22Rv1 (cell line): ENCODE measurements around the gene UCK1.

Source experiments
- H3K27ac ChIP-seq: fragments of 450-650 bp; 2 replicates; pipeline ENCODE4 v1.5.1; 2017
- CTCF ChIP-seq: fragments of 450-650 bp; IDR thresholded peaks from 2 replicates; pipeline ENCODE4 v1.5.1; 2017; ENCODE audit warnings: mild to moderate bottlenecking
- ZFX ChIP-seq: fragments of 450-650 bp; IDR thresholded peaks from 2 replicates; pipeline ENCODE4 v1.6.1; 2017; ENCODE audit warnings: antibody characterized with exemption, borderline replicate concordance

Gene UCK1

GRCh38 chr9:131487001-131487400 lies 44.1 kb downstream of the UCK1 start:
- H3K27ac ChIP-seq = no peak overlapping the region
- TF ChIP-seq ZFX (no peak), CTCF (no peak)

- H3K27ac ChIP-seq = no peak overlapping the region
- TF ChIP-seq ZFX (no peak), CTCF (no peak)
Measured at GRCh38 chr9:131485728-131486422, 45.2 kb downstream of the UCK1 start.

GRCh38 chr9:131485206-131485605 lies 45.9 kb downstream of the UCK1 start:
- no peak overlapping the region for H3K27ac ChIP-seq
- no peak for TF ChIP-seq ZFX
- TF ChIP-seq CTCF = no peak

GRCh38 chr9:131484560-131485185 lies 46.4 kb downstream of the UCK1 start:
- TF ChIP-seq CTCF = no peak
- no peak for TF ChIP-seq ZFX
- H3K27ac ChIP-seq = no peak overlapping the region

- H3K27ac ChIP-seq = no peak overlapping the region
- no peak for TF ChIP-seq ZFX
- TF ChIP-seq CTCF = no peak
Measured at GRCh38 chr9:131484051-131484445, 47.0 kb downstream of the UCK1 start.

- no peak overlapping the region for H3K27ac ChIP-seq
- TF ChIP-seq CTCF = no peak
Measured at GRCh38 chr9:131483319-131484050, 47.6 kb downstream of the UCK1 start.
